LNCAP (cell line): ENCODE data around the gene TECTB.

Source experiments
- CTCF ChIP-seq: fragments of 450-650 bp; IDR thresholded peaks from 2 replicates; pipeline ENCODE4 v1.5.1; 2017; ENCODE audit warnings: mild to moderate bottlenecking

Gene TECTB

GRCh38 chr10:112288486-112288885 lies 5.3 kb downstream of the TECTB start:
- TF ChIP-seq CTCF: no peak

GRCh38 chr10:112289373-112290053 lies 6.3 kb downstream of the TECTB start:
- TF ChIP-seq CTCF: no peak

- no peak for TF ChIP-seq CTCF
Measured at GRCh38 chr10:112290054-112290373, 6.8 kb downstream of the TECTB start.

GRCh38 chr10:112294169-112294568 lies 11.0 kb downstream of the TECTB start:
- TF ChIP-seq CTCF: no peak

- TF ChIP-seq CTCF: no peak
Measured at GRCh38 chr10:112295853-112296830, 12.9 kb downstream of the TECTB start.

- no peak for TF ChIP-seq CTCF
Measured at GRCh38 chr10:112296908-112297331, 13.7 kb downstream of the TECTB start.

GRCh38 chr10:112298581-112298980 lies 15.4 kb downstream of the TECTB start:
- TF ChIP-seq CTCF: no peak
